Measurements from ENCODE around the gene SUMO4. TPM values are rescaled to one million over a fixed set of nuclear protein-coding genes. Genes with fewer than 3 reads are reported as not detected.
A peak's percentile ranks its signal among the peaks of the same experiment; 100 is the strongest.

Gene SUMO4
- 1 to 10 TPM; 3.7 to 4.7 TPM for total RNA-seq

DNA sequence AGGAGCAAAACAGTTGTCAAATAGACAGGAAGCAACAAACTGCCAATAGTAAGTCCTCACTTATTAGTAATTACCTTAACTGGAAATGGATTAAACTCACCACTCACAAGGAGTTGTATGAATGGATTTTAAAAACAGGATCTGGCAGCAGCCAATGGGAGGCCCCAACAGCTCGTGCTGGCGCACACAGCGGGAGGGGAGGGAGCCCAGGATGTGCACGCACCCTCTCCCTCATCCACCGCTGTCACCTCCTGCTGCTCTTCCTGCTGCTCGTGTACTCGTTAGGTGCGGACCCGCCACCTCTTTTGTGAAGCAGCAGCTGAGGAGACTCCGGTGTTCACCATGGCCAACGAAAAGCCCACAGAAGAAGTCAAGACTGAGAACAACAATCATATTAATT is at the start of gene SUMO4:
Gene SUMO4 (plus strand): TSS at position 213 of the 400 bp plus-strand sequence. CDS start 130 bp downstream, at position 343.
- peaks cover 72% of the 10 kb centered on the region for H3K36me3 Mint-ChIP-seq (ENCODE audit: low read depth)
- intact Hi-C loops (cut with micrococcal nuclease), result no loop called here
- ChIA-PET CTCF (no interaction called here), POLR2A (no interaction called here)
- H3K27me3 Mint-ChIP-seq, result no peaks in the 10 kb centered on the region
- TF ChIP-seq, protein P1, sequence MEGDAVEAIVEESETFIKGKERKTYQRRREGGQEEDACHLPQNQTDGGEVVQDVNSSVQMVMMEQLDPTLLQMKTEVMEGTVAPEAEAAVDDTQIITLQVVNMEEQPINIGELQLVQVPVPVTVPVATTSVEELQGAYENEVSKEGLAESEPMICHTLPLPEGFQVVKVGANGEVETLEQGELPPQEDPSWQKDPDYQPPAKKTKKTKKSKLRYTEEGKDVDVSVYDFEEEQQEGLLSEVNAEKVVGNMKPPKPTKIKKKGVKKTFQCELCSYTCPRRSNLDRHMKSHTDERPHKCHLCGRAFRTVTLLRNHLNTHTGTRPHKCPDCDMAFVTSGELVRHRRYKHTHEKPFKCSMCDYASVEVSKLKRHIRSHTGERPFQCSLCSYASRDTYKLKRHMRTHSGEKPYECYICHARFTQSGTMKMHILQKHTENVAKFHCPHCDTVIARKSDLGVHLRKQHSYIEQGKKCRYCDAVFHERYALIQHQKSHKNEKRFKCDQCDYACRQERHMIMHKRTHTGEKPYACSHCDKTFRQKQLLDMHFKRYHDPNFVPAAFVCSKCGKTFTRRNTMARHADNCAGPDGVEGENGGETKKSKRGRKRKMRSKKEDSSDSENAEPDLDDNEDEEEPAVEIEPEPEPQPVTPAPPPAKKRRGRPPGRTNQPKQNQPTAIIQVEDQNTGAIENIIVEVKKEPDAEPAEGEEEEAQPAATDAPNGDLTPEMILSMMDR (IDR thresholded peaks at IDR 0.05), result no peak
- no peak within 1 kb of the TSS for H3K4me3 Mint-ChIP-seq
- peaks cover 25% of the 10 kb centered on the region for H3K4me1 Mint-ChIP-seq (ENCODE audit: low read depth)
- ATAC-seq (no peak), DNase-seq (no peak)
- peak within 1 kb of the TSS; percentile 39 for H3K27ac Mint-ChIP-seq
- H3K9me3 Mint-ChIP-seq, result no peaks in the 10 kb centered on the region

DNA sequence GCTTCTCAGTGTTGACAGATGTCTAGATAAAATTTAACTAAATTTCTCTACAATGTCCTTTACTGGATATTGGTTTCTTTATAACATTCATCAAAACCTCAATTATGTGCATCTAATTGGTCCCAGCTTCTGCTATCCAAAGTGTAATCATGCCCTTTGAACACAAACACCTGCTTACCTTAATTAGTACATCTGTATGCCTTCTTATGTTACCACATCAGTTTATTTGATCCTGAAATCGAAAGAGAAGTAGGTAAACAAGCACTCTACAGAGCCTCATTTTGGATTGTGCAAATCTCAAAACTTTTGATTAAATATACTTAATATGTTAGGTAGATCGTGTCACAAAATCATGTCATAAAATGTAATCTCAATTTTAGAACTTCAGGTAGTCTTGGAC is 46.1 kb upstream of the SUMO4 start:
- CTCF ChIA-PET, result no interaction called here
- Mint-ChIP-seq H3K9me3 (no peaks in the 10 kb centered on the region), H3K27ac (peak overlapping the region; percentile 44), H3K4me3 (no peak overlapping the region), H3K27me3 (no peaks in the 10 kb centered on the region), H3K4me1 (ENCODE audit: low read depth) (peaks cover 67% of the 10 kb centered on the region), H3K36me3 (ENCODE audit: low read depth) (peaks cover 43% of the 10 kb centered on the region)
- ATAC-seq, result no peak
- DNase-seq, result no peak
- POLR2A ChIA-PET, result no interaction called here
- intact Hi-C loops (cut with micrococcal nuclease), result no loop called here
- TF ChIP-seq, protein P1 (IDR thresholded peaks at IDR 0.05), result no peak

DNA sequence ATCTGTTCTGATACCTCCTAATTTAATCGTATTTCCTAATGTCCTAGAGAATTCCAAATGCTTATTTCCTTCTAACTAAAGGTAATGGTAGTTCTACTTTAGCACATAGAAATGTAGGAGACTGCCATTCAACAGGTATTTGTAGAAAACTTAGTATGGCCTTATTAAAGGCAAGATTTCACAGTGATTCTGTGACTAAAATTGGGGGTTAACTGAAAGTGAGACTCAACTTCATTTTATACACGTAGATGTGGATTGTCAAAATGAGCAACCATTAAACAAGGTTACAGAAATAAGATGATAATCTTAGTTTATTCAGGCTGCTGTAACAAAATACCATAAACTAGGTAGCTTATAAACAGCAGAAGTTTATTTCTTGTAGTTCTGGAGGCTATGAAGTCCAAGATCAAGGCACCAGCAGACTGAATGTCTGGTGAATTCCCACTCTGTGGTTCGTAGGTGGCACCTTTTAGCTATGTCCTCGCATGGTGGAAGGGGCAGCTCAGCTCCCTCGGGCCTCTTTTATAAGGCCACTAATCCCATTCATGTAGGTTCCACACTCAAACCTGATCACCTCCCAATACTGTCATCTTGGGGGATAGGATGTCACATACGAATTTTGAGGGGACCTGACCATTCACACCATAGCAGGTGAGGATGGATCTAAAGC is 43.8 kb upstream of the SUMO4 start:
- ChIA-PET POLR2A (no interaction called here), CTCF (no interaction called here)
- DNase-seq (no peak), ATAC-seq (peak; percentile 26)
- no peaks in the 10 kb centered on the region for H3K27me3 Mint-ChIP-seq
- H3K4me3 Mint-ChIP-seq, result no peak overlapping the region
- intact Hi-C loops (cut with micrococcal nuclease), result no loop called here
- peaks cover 1% of the 10 kb centered on the region for H3K9me3 Mint-ChIP-seq
- TF ChIP-seq, protein P1 (IDR thresholded peaks at IDR 0.05), result no peak
- H3K27ac Mint-ChIP-seq, result peak overlapping the region; percentile 58
- H3K36me3 Mint-ChIP-seq (ENCODE audit: low read depth), result peaks cover 54% of the 10 kb centered on the region
- peaks cover 64% of the 10 kb centered on the region for H3K4me1 Mint-ChIP-seq (ENCODE audit: low read depth)

DNA sequence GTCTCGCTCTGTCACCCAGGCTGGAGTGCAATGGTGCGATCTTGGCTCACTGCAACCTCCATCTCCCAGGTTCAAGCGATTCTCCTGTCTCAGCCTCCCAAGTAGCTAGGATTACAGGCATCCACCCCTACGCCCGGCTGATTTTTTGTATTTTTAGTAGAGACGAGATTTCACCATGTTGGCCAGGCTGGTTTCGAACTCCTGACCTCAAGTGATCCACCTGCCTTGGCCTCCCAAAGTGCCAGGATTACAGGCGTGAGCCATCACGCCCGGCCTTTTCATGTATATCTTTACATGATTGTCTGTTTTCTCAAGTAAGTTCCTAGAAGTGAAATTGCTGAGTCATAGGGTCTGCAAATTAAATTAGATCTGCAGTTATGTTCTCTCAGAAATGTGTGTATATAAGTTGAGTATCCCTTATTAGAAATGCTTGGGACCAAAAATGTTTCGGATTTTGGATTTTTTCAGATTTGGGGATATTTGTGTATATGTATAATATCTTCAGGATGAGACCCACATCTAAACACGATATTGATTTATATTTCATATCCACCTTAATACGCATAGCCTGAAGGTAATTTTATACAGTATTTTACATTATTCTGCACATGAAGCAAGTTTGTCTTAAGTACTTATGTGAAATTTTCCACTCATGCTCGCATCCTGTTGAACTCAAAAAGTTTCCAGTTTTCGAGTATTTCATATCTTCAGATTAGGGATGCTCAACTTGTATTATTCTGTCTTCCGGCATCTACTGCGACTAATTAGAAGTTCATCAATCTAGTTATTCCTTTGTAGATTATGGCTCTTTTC is 42.1 kb upstream of the SUMO4 start:
- Mint-ChIP-seq H3K27ac (peak overlapping the region; percentile 76), H3K9me3 (peaks cover 11% of the 10 kb centered on the region), H3K4me3 (no peak overlapping the region), H3K4me1 (ENCODE audit: low read depth) (peaks cover 69% of the 10 kb centered on the region), H3K36me3 (ENCODE audit: low read depth) (peaks cover 64% of the 10 kb centered on the region), H3K27me3 (no peaks in the 10 kb centered on the region)
- DNase-seq (no peak), ATAC-seq (no peak)
- ChIA-PET CTCF (interaction anchor here (2.1 kb wide), 1 partner anchor 14 kb away, joined by 8 read pairs; no protein-coding TSS in a partner anchor), POLR2A (no interaction called here)
- intact Hi-C loops (cut with micrococcal nuclease), result no loop called here
- TF ChIP-seq, protein P1 (IDR thresholded peaks at IDR 0.05), result no peak

DNA sequence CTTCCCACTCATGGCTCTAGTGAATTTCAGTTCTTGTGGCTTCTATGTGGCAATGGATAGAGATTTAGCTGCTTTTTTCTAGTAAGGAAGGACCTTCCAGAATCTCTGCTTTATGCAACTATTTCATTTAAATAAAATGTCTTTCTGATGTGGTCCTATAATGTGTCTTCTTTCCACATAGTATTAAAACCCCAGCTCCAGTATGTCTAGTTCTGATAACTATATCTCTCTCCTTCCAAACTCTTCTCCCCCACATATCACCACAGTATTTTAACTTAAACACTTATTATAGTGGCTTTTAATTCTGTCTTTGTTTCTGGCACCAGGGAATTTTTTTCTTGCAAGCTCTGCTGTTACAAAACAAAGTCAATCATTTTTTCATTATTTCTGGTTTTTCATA is 40.6 kb upstream of the SUMO4 start:
- Mint-ChIP-seq H3K4me3 (no peak overlapping the region), H3K27ac (peak overlapping the region; percentile 34), H3K36me3 (ENCODE audit: low read depth) (peaks cover 67% of the 10 kb centered on the region), H3K4me1 (ENCODE audit: low read depth) (peaks cover 75% of the 10 kb centered on the region), H3K27me3 (no peaks in the 10 kb centered on the region), H3K9me3 (peaks cover 11% of the 10 kb centered on the region)
- CTCF ChIA-PET, result interaction anchor here (1.5 to 2.3 kb wide), 4 partner anchors 13 to 277 kb away, joined by 3 to 8 read pairs (median 6); no protein-coding TSS in a partner anchor
- DNase-seq (no peak), ATAC-seq (no peak)
- intact Hi-C loops (cut with micrococcal nuclease), result no loop called here
- POLR2A ChIA-PET, result interaction anchor here (1.0 to 1.5 kb wide), 2 partner anchors 127 to 146 kb away, joined by 3 read pairs; no protein-coding TSS in a partner anchor
- TF ChIP-seq, protein P1 (IDR thresholded peaks at IDR 0.05), result no peak

Measured in activated CD8-positive, alpha-beta T cell treated with anti-CD3 and anti-CD28 coated beads for 36 hours (primary cell).